ENCODE data around the gene RASGRP3.

The RASGRP3 gene

GRCh38 chr2:33583194-33583938 is 106.9 kb downstream of the RASGRP3 start:
- DNase-seq, result peak; percentile 45

DNA sequence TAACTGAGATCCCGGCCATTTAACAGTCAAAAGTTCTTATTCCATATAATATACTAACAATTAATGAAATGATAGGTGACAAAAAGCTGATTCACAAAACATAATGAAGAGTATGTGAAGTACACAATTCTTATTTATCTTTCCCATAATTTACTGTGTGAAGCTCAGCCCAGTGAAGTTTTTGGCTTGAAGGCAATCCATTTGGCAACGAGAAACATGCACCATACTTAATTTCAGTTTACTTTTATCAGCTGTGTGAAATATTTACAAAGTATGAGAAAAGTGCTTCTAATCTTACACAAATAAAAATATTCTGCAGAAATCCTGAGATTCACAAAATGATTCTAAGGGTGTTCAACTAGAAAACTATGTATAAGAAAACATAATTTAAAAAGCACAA is 110.3 kb downstream of the RASGRP3 start:
- DNase-seq, result no peak

GRCh38 chr2:33588232-33588631 is 111.8 kb downstream of the RASGRP3 start:
- DNase-seq, result no peak

DNA sequence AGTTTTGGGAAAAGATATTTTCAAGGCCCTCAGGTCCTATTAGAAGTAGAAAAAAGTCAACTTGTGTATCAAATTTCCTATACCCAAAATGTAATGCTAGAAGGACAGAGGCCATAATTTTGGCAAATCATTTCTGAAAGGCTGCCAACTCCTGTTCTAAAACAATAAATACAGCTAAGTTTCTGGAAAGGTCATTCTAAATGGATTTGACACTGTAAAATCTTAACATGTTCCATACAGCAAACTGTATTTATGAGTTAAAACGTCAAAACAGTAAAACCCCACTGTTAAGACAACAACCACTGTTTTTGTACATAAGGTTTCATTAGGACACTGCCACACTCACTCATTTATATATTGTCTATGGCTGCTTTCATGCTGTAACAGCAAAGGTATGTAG is 113.0 kb downstream of the RASGRP3 start:
- DNase-seq, result peak; percentile 10

GRCh38 chr2:33595385-33595784 is 118.9 kb downstream of the RASGRP3 start:
- no peak for DNase-seq

- no peak for DNase-seq
Measured at GRCh38 chr2:33597026-33597425, 120.6 kb downstream of the RASGRP3 start.

DNA sequence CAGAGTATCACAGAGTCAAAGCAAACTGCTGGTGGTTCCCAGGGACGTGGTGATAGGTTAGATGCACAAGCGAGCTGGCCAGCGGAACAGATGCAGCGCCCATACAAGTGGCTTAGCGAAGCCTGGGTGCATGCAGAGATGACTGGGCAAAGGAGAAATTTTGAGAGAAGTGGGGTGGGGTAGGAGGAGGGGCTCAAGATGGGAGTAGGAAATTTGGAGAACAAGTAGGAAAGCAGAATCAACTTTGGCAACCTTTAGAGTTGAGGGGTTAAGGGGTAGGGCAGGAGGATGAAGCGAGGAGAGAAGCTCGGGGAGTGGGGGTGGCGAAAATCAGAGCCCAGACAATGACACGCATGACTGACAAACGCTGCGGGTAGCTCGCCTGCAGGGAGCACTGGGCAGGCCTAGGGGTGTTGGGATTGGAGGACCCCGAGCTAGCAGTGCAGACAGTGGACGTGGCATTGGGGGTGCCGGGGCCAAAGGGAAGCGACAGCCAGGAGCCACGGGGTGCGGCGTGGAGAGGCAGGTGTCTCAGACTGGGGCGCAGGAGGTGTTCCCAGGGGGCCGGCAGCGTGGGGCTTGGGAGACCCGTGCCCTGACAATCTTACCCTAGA is 122.2 kb downstream of the RASGRP3 start:
- DNase-seq, result peak; percentile 48

- peak; percentile 100 for DNase-seq
Measured at GRCh38 chr2:33599175-33599942, 122.9 kb downstream of the RASGRP3 start, which contains the start of gene FAM98A. TSS of gene FAM98A (minus strand) at chr2:33599299. CDS start at chr2:33599221, 78 bp downstream.

GRCh38 chr2:33599943-33600192 is 123.4 kb downstream of the RASGRP3 start:
- no peak for DNase-seq

GRCh38 chr2:33602201-33602830 is 125.9 kb downstream of the RASGRP3 start:
- peak; percentile 37 for DNase-seq

GRCh38 chr2:33603416-33603815 is 127.0 kb downstream of the RASGRP3 start:
- DNase-seq, result no peak

- DNase-seq, result no peak
Measured at GRCh38 chr2:33605056-33605455, 128.6 kb downstream of the RASGRP3 start.

- no peak for DNase-seq
Measured at GRCh38 chr2:33606100-33606499, 129.7 kb downstream of the RASGRP3 start.

GRCh38 chr2:33606622-33607021 is 130.2 kb downstream of the RASGRP3 start:
- no peak for DNase-seq

DNA sequence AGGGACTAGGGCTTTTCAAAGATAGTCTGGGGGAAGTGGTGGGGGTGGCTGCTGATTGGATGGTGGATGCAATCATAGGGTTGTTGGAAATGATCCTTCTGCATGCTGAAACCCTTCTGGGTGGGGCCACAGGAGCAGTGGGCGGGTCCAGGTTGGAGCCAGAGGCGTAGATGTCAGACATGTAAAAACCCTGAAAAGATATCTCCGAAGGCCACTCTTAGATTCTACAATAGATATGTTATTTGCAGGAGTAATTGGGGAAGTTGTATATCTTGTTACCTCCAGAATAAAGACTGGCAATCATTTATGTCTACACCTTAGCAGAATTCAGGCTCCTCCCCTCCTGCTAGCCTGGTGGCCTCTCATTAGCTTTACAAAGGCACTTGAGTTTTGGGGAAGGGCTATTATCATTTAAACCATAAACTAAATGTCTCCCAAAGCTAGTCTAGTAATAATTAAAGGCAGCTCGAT is 130.8 kb downstream of the RASGRP3 start:
- no peak for DNase-seq

DNA sequence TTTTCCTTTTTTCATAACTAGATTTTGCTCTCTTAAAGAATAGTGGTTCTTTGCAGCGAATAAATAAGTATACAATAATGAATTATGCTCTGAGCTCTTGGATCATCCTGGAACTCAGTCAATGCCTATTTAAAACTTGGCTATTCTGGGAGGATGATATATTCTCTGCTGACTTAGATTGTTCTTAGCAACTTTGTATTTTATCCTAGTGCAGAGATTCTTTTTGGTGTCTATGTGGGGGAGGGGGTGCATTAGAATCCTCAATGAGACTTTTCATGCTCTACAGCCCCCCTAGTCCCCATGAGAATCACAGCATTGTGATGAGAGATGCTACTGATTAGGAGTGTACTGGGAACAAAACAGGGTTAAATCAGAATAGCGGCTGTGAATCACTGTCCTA is 131.5 kb downstream of the RASGRP3 start:
- DNase-seq, result no peak

- no peak for DNase-seq
Measured at GRCh38 chr2:33614190-33614589, 137.7 kb downstream of the RASGRP3 start.
